ENCODE data around the gene BBS1.
"Not testable (repeated sequence)": the region's sequence is repeated elsewhere in the genome, so short reads cannot be mapped to it uniquely, and the experiment has no call there.

BBS1 gene

DNA sequence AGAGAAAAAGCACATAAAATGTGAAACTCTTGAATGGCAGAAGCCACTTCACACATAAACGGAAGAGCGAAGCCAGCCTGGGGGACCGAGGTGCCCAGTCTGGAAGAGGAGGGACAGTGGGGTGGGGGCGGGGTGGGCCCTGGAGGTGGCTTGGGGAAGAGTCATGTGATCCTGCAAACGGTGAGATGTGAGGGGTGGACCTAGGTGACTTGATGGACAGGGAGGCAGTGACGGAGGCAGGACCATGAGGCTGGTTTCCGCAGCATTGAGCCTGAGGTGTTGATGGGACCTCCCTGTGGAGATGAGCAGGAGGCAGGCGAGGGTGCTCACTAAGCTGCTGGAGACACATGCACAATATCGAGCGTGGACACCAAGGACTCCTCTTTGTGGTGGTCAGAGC, 18.6 kb downstream of the BBS1 start:
- DNase-seq, result no peak

DNA sequence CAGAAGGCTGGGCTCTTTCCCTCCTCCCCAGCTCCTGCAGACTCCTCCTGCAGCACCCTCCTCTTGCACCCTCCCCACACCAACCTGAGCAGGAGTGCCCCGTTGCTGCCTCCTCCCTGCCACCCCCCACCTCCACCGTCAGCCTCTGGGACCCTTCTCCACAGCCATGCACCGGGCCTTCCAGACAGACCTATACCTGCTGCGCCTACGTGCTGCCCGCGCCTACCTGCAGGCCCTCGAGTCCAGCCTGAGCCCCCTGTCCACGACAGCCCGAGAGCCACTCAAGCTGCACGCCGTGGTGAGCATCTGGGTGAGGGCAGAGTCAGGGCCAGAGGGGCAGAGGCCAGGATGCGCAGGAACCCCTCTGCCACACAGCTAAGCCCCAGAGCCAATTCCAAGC, 19.2 kb downstream of the BBS1 start:
- no peak for DNase-seq

DNA sequence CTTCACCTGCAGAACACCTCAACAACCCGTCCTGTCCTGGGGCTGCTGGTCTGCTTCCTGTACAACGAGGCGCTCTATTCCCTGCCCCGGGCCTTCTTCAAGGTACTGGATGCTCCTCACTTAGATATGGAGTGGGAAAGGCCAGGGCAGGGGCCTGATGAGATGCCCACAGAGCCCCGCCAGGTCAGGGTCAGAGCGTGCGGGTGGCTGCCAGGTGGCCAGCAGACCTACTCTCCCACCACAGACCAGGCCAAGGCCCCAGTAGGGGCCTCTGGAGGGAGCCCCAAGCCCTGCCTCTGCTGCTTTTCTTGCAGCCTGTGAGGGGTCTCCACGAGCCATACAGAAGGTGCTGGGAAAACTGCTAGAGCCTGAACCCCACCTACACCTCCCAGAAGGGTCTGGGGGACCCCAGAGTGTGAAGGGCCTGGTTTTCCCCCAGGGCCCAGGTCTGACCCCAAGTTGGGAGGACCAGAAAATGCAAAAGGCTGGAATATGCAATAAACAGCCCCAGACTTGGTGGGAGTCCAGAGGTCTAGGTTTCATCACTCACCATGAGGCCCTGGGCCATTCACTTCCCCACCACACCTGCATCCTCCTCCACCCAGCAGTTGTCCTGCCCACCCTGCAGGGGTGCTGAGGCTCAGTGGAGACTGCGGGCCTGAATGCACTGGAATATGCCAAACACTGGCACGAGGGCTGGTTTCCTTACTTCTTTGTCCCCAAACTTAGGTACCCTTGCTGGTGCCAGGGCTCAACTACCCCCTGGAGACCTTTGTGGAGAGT, 20.7 kb downstream of the BBS1 start:
- no peak for DNase-seq

DNA sequence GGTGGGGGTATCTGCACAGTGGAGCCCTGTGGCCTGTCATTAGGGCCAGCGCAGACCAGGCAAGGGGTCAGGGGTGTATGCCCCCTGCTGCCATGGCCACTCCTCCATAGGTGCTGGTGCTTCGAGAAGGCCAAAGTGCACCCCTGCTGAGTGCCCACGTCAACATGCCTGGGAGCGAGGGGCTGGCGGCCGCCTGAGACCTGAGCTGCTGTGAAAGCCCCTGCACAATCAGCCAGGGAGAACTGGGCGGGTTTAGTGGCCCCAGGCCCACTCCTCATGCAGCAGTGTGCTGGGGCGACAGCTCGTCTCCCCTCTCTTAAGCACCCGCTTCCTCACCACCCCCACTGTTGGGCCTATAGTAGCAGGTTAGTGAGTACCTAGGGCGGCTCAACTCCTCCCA, 21.4 kb downstream of the BBS1 start:
- no peak for DNase-seq

- no peak for DNase-seq
Measured at GRCh38 chr11:66532784-66533183, 22.3 kb downstream of the BBS1 start.

- DNase-seq, result no peak
Measured at GRCh38 chr11:66539170-66539869, 28.9 kb downstream of the BBS1 start.

DNA sequence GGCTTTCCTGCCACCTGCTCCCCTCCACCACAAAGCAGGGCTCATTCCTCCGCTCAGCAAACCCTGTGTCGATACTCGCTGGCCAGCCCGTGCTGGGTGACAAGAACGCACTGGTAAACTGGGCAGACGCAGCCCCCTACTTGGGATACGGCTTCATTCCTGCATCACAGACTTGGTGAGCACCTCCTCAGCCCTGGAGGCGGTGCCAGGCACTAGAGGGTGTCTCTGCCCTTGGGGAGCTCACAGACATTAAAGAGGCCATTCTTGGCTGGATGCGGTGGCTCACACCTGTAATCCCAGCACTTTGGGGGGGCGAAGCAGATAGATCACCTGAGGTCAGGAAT, 29.4 kb downstream of the BBS1 start:
- DNase-seq, result no peak

- not testable (repeated sequence) for DNase-seq
Measured at GRCh38 chr11:66540598-66540997, 30.2 kb downstream of the BBS1 start.

GRCh38 chr11:66541892-66542291, 31.5 kb downstream of the BBS1 start:
- no peak for DNase-seq

DNA sequence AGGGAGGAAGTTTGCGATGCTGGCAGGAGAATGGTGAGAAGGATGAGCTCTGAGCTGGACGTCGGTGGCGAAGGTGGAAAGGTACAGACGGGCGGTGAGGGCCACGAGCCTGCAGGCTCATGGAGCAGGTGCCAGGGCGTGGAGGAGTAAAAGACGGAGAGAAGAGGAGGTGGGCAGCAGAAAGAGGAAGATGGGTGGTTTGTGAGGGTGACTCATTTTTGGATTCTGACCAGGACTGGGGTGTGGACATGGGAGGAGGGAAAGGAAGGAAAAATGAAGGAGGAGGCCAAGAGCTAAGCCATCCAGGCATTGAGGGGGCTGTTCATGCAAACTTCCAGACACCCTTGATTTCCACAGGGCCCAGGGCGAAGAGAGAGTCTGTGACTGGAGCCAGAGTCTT, 31.9 kb downstream of the BBS1 start:
- DNase-seq, result no peak

GRCh38 chr11:66543263-66544107, 33.0 kb downstream of the BBS1 start:
- DNase-seq, result peak; percentile 24

- DNase-seq, result not testable (repeated sequence)
Measured at GRCh38 chr11:66544952-66545351, 34.5 kb downstream of the BBS1 start.

DNA sequence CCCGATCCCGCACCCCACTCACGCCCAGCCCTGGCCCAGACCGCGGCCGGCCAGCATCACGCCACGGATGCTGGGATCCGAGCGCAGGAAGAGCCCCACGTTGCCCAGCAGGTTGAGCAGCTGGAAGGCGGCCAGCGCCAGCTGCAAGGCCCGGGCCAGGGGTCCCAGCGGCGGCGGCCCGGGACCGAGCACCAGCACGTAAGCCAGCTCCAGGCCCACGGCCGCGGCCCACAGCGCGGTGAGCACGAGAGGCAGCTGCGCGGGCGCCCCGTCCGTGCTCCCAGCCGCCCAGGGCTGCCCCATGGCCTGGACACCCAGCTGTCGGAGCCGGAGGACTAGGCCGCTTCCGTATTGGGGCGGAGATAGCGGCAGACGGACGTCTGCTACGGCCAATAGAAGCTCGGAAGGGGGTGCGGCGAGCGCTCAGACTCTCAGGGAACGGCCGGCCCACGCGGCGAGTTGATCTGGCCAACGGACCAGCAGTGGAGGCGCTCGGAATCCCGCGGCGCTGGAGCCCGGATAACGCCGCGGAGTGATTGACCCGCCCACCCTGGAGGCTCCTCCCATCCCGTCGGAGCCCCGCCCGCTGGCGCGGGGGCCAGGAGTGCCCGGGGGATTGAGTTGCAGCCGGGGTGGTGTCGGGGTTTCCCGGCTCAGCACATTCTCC, 35.4 kb downstream of the BBS1 start, which contains the start of gene ZDHHC24:
Gene ZDHHC24, minus strand, starts transcription at position 348 of the 667 bp plus-strand sequence. Its CDS starts 45 bp downstream, at position 303.
- DNase-seq, result peak; percentile 93

GRCh38 chr11:66546368-66546965, 36.0 kb downstream of the BBS1 start, which contains the start of gene ACTN3:
ACTN3 (plus strand) TSS chr11:66546903; CDS start chr11:66546938, 35 bp downstream.
- DNase-seq, result no peak

- no peak for DNase-seq
Measured at GRCh38 chr11:66546966-66547661, 36.7 kb downstream of the BBS1 start.

- DNase-seq, result no peak
Measured at GRCh38 chr11:66547662-66548009, 37.2 kb downstream of the BBS1 start.

DNA sequence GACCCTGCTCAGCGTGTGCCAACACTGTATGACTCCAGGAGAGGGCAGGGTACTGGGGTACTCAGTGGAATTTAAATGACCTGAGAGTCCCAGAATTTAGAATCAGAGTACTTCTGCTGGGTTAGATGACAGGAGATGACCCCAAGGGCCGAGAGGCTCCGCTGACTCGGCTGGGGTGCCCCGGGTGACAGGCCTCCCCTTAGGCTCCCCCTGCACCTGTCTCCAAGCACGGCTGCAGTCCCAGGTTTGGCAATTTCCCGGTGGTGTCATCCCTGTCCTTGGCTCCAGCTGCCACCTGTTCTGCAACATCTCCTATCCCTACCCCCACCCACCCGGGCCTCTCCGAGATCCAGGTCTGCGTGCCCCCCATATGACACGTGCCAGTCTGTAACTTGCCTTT, 37.6 kb downstream of the BBS1 start:
- no peak for DNase-seq

DNA sequence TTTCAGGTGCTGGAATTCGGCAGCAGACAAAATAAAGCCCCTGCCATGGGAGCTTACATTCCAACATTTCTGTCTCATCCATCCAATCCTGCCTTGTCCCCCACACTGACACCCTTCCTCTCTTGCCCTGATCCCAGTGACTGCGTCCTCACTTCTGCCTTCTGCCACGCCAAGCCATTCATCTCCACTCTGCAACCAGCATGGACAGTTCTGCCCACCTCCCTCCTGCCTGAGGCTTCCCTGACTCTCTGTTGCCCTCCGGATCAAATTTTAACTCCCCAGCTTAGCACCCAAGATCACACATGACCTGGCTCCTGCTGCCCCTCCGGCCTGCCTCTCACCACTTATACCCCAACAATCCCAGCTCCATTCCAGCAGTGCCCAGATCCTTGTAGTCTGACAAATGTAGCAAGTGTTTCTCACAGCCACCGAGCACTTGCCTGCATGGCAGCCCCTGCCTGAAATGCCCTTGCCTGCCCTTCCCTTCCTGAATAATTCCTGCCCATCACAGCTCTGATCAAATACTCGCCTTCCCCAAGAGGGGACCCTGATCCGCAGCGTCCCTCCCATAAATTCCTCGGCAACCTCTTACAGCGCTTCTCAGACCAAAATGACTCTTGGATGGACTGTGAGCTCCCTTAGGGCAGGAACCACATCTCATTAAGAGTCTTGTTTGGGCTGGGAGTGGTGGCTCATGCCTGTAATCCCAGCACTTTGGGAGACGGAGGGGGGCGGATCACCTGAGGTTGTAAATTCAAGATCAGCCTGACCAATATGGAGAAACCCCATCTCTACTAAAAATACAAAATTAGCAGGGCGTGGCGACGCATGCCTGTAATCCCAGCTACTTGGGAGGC, 38.6 kb downstream of the BBS1 start:
- DNase-seq, result no peak

DNA sequence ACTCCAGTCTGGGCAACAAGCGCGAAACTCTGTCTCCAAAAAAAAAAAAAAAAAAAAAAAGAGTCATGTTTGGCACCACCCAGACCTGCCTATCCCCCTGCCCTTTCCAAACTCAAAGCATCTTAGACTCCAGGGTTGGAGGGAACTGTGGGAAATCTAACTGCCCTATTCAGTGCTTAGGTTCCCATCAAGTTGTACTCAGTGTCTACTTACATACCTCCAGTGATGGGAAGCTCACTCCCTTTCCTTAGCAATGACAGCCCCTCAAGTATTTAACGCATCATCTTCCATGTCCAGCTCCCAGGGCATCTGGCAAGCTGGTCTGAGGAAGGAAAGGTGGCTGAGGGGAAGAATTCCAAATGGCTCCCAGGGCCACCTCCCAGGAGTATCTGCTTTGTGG, 39.3 kb downstream of the BBS1 start:
- DNase-seq, result no peak

DNA sequence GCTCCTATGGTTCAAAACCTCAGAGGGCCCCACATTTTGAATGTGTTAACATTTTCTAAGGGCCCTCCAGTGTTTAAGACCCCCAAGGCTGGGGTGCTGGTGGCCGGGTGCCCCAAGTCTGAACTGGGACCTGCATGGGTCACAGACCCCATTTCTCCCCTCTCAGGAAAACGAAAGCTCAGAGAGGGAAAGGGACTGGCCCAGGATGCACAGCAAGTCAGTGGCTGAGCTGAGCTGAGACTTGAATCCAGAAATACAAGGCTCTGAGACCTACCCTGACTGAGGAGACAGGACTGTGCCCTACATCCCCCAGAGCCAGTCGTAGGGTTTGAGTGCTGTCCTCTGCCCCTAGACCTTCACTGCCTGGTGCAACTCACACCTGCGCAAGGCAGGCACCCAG, 40.5 kb downstream of the BBS1 start:
- no peak for DNase-seq

- no peak for DNase-seq
Measured at GRCh38 chr11:66554602-66555001, 44.2 kb downstream of the BBS1 start.

All from NCI-H526 treated with DMSO at 0.1 percent for 48 hours (cell line).